ENCODE results near the gene PIK3IP1. TPM values are rescaled to one million over a fixed set of nuclear protein-coding genes. Genes with fewer than 3 reads are reported as not detected.
A peak's percentile ranks its signal among the peaks of the same experiment; 100 is the strongest.

The PIK3IP1 gene
- total and polyA plus RNA-seq, 8 donors = 11.1 to 41.5 (median 12.5) TPM

DNA sequence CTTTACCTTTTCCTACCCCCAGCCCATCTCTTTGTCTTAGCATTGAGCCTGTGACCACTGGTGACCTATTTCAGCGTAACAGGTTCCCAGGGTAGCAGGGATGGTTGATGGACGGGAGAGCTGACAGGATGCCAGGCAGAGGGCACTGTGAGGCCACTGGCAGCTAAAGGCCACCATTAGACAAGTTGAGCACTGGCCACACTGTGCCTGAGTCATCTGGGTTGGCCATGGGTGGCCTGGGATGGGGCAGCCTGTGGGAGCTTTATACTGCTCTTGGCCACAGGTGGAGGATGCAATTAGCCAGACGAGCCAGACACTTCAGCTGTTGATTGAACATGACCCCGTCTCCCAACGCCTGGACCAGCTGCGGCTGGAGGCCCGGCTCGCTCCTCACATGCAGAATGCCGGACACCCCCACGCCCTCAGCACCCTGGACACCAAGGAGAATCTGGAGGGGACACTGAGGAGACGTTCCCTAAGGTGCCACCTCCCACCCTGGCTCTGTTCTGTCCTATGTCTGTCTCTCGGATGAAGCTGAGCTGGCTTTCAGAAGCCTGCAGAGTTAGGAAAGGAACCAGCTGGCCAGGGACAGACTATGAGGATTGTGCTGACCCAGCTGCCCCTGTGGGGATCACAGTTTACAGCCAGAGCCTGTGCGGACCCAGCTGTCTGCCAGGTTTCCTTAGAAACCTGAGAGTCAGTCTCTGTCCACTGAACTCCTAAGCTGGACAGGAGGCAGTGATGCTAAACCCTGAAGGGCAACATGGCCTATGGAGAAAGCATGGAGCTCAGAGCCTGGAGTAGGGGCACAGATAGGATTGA is 29.8 kb downstream of the PIK3IP1 start:
- H3K4me1 ChIP-seq = peaks cover 0 to 12% of the 10 kb centered on the region in 2 donors
- no peak for DNase-seq
- no peak for ATAC-seq
- H3K4me3 ChIP-seq = no peak overlapping the region
- TF ChIP-seq, protein P1, sequence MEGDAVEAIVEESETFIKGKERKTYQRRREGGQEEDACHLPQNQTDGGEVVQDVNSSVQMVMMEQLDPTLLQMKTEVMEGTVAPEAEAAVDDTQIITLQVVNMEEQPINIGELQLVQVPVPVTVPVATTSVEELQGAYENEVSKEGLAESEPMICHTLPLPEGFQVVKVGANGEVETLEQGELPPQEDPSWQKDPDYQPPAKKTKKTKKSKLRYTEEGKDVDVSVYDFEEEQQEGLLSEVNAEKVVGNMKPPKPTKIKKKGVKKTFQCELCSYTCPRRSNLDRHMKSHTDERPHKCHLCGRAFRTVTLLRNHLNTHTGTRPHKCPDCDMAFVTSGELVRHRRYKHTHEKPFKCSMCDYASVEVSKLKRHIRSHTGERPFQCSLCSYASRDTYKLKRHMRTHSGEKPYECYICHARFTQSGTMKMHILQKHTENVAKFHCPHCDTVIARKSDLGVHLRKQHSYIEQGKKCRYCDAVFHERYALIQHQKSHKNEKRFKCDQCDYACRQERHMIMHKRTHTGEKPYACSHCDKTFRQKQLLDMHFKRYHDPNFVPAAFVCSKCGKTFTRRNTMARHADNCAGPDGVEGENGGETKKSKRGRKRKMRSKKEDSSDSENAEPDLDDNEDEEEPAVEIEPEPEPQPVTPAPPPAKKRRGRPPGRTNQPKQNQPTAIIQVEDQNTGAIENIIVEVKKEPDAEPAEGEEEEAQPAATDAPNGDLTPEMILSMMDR (IDR thresholded peaks at IDR 0.05) = no peak
- intact Hi-C loops (cut with DNase I) = no loop called here
- H3K36me3 ChIP-seq = peaks cover 7 to 100% of the 10 kb centered on the region in 2 donors
- no peaks in the 10 kb centered on the region for H3K27me3 ChIP-seq
- no peak overlapping the region for H3K27ac ChIP-seq
- no peaks in the 10 kb centered on the region for H3K9me3 ChIP-seq

DNA sequence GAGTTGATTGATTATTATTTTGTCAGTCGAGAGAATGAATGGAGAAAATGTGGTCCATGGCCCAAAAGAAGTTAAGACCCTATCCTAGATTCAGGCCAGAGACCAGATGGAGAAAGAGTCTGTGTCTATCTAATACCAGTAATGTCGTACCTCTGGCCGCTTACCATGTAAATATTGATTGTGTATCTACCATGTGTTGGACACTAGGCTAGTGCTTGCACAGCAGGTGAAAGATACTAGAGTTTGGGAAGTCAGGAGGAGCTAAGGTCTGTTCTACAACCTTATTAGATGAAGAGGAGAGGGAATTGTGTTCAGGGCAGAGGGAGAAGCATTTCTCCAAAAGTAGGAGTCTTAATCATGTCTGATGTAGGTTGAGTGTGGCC is 31.8 kb downstream of the PIK3IP1 start:
- no peak for DNase-seq
- Histone ChIP-seq H3K4me3 (no peak overlapping the region), H3K27me3 (no peaks in the 10 kb centered on the region), H3K36me3 (peaks cover 7 to 80% of the 10 kb centered on the region in 2 donors), H3K27ac (no peak overlapping the region), H3K9me3 (no peaks in the 10 kb centered on the region), H3K4me1 (peaks cover 0 to 14% of the 10 kb centered on the region in 2 donors)
- intact Hi-C loops (cut with DNase I) = no loop called here
- ATAC-seq = no peak
- TF ChIP-seq, protein P1 (IDR thresholded peaks at IDR 0.05) = no peak

DNA sequence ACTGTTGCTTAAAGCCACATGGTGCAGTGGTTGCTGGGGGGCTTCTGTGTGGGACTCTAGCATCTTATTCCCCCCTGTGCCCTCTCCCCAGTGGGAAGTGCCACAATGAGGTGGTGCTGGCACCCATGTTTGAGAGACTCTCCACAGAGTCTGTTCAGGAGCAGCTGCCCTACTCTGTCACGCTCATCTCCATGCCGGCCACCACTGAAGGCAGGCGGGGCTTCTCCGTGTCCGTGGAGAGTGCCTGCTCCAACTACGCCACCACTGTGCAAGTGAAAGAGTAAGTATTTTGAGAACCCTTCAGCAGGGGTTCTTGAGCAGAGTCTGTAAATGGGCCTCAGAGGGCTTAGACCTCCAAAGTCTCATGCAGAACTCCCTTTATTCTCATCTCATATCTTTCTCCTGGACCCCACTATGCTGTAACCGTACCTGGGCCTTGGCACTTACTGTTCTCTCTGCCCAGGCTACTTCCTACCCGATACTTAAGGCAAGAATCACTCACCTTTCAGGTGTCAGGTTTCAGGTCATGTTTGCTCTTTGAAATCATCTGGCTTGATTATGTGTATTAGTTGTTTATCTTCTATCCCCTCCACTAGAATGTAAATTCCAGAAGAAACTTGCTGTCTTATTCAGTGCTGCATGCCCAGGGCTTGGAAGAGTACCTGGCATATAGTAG is 32.4 kb downstream of the PIK3IP1 start:
- no peak overlapping the region for H3K4me3 ChIP-seq
- DNase-seq (no peak), ATAC-seq (peak; percentile 70)
- no peaks in the 10 kb centered on the region for H3K27me3 ChIP-seq
- no peaks in the 10 kb centered on the region for H3K9me3 ChIP-seq
- TF ChIP-seq, protein P1 (IDR thresholded peaks at IDR 0.05) = no peak
- H3K36me3 ChIP-seq = peaks cover 7 to 75% of the 10 kb centered on the region in 2 donors
- intact Hi-C loops (cut with DNase I) = no loop called here
- H3K27ac ChIP-seq = no peak overlapping the region
- peaks cover 3 to 17% of the 10 kb centered on the region in 2 donors for H3K4me1 ChIP-seq

DNA sequence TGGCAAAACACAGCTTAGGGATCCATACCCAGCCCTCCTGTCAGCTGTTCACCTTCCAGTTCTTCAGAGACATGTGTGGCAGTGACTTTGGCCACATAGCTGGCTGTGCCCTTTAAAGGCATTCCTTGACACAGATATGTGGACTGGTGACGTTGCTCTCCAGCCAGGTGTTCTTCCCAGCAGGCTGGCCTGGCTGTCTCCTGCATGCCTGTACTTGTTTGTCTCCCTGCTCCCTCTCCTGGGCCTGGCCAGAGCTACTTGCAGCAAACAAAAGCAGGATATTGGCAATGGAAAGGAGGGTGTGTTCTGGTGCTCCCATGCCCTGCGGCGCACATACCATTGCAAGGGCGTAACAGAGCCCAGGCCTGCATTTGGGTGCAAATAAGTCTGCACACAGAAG is 38.3 kb downstream of the PIK3IP1 start:
- Histone ChIP-seq H3K27ac (peak overlapping the region; percentile 41 to 61), H3K4me1 (peaks cover 34 to 58% of the 10 kb centered on the region in 2 donors)

More for the DNA sequence above, 38.3 kb downstream of the PIK3IP1 start:
- Histone ChIP-seq H3K4me3 (no peak overlapping the region), H3K27me3 (no peaks in the 10 kb centered on the region), H3K36me3 (peaks cover 2 to 32% of the 10 kb centered on the region in 2 donors), H3K9me3 (no peaks in the 10 kb centered on the region)
- ATAC-seq (peak; percentile 82), DNase-seq (peak in 2 of 4 donors; percentile 33 to 75)
- TF ChIP-seq, protein P1 (IDR thresholded peaks at IDR 0.05) = no peak
- intact Hi-C loops (cut with DNase I) = no loop called here
